G401 (cell line): ENCODE data around the gene TMEM135. TPM values are rescaled to one million over a fixed set of nuclear protein-coding genes. Genes with fewer than 3 reads are reported as not detected.
"Not testable (repeated sequence)": the region's sequence is repeated elsewhere in the genome, so short reads cannot be mapped to it uniquely, and the experiment has no call there.

ENCODE experiments used
- DNase-seq: peaks from one replicate; pipeline ENCODE4 v3.0.0-alpha.2; 2015; ENCODE audit warnings: low spot score
- in situ Hi-C: cut with HindIII; loops from 2 replicates; pipeline ENCODE4 v1.10.0; 2016; ENCODE audit warnings: low sequenced_read_pairs, mixed read lengths
- total RNA-seq: library from RNA; depleted of rRNA; stranded (reverse); fragments of >200 nt; shearing (Covaris generic); gene quantifications from 2 replicates; pipeline ENCODE4 v1.2.3, GENCODE V29; 2014

Gene TMEM135
- total RNA-seq, 1 experiment from 2014 or later, result 83.3 TPM

DNA sequence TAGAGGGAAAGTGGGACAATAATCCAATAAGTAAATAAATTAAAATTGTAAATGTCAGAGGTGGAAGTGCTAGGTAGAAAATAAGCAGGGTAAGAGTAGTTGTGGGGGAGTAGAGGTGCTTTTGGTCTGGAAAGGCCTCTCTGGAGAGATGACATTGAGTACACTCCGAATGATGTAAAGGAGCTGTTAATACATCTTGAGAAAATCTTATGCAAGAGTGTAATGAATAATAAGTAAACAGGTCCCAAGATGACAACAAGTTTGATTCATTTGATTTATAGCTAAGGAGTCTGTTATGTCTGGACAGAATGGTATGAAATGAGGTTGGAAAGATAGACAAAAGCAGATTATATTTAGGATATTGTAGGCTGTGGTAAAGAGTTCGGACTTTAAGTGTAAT lies 87.5 kb downstream of the TMEM135 start:
- no peak for DNase-seq
- in situ Hi-C loops, result no loop called here

DNA sequence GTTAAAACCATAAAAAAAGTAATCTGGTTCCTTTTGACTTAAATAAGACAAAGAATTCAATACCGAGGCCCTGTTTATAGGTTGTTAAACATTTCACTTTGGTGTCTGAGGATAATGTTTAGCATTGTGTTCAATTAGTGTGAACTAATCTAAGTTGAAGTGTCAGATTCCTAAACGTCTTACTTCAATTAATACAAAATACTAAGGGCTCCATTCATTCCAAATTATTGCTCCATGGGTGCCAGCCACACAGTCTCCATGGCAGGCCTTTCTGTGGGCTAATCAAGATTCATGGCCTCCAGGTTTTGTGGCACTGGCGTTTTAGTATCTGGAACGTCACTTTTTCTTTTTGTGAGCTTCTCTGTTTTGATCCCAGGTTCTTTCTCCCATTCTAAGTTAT lies 89.4 kb downstream of the TMEM135 start:
- no peak for DNase-seq
- in situ Hi-C loops, result no loop called here

DNA sequence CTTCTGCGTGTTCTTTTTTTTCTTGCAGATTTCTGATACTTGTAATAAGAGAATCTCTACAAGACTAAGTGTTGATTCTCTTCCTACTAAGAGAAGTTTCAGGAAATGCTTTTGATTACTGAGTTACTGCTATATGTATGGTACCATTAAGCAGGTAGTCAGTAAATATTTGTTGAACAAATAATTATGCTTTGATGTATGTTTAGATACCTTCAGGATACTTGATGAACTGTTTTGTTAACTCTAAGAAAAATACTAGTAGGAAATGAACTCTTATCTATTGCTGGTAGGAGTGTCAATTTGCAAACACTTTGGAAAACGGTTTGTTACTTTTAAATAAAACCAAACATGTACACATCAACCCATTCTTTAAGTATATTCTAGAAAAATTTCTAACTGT lies 90.6 kb downstream of the TMEM135 start:
- no peak for DNase-seq
- in situ Hi-C loops, result no loop called here

DNA sequence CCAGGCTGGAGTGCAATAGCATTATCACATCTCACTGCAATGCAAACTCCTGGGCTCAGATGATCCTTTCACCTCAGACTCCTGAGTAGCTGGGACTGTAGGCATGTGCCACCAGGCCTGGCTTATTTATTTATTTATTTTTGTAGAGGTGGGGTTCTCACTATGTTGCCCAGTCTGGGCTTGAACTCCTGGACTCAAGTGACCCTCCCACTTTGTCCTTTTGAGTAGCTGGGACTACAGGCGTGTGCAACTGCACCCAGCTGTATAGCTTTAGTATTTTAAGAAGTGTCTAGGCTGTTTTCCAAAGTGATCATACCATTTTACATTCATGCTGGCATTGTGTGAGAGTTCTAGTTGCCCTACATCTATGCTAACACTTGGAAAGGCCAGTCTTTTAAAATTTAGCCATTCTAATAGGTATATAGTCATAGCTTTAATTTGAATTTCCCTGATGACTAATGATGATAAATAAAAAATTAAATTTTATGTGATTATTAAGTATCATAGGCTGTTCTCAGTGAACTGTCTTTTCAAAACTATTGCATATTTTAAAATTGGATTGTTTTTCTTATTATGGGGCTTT lies 96.9 kb downstream of the TMEM135 start:
- in situ Hi-C loops, result no loop called here
- no peak for DNase-seq

DNA sequence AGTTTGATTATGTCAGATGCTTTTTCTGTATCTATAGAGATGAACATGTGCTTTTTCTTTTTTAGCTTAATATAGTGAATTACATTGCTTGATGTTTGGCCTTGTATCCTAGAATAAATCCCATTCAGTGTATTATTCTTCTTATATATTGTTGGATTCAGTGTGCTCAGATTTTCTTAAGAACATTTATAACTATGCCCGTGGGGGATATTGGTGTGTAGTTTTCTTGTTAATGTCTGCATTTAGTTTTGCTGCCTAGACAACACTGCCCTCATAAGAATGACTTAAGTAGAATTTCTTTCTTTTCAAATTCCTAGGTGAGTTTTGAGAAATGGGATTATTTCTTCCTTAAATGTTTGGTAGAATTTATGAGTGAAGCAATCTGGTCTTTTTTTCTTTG lies 98.5 kb downstream of the TMEM135 start:
- in situ Hi-C loops, result no loop called here
- no peak for DNase-seq

DNA sequence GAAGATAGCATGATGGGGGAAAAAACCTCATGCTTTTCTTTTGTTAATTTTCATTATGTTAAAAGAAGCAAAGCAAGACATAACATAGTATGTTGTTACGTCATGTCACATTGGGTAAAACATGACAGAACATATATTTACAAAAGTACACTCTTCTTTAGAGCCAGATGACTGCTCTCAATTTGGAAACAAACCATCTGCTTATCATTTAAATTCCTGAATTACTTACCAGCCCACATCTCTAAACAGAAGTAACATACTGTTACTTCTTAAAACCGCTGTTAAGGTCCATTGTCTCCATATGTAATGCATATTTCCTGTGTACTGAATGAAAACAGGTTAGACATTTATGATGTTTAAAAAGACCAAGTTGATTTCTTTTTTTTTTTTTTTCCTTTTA lies 100.0 kb downstream of the TMEM135 start:
- no peak for DNase-seq
- in situ Hi-C loops, result no loop called here

DNA sequence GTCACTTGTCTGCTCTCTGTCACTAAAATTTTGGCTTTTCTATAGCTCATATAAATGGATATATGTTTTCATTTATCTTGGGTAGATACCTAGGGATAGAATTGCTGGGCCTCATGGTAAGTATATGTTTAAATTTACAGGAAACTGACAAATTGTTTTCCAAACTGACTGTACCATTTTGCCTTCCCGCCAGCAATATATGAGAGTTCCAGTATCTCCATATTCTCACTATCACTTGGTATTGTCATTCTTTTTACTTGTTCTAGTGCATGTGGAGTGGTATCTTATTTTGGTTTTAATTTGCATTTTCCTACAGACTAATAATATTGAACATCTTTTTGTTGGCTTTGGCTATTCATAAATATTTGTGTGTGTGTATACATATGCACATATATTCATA lies 101.7 kb downstream of the TMEM135 start:
- no peak for DNase-seq
- in situ Hi-C loops, result no loop called here

DNA sequence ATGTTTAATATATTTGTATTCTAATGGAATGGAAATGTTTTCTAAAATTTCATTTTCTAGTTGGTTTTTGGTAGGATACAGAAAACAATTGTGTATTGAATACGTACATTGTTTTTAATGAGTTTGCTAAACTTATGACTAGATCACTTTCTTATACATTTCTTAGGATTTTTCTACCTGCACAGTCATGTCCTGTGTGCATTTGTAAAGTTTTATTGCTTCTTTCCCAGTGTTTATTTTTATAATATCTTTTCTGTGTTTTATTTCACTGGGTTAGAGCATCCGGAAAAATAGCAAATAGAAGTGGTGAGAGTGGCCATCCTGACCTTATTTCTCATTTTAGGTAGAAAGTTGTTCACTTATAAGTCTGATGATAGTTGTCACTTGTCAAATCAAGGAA lies 103.6 kb downstream of the TMEM135 start:
- in situ Hi-C loops, result no loop called here
- DNase-seq, result no peak

DNA sequence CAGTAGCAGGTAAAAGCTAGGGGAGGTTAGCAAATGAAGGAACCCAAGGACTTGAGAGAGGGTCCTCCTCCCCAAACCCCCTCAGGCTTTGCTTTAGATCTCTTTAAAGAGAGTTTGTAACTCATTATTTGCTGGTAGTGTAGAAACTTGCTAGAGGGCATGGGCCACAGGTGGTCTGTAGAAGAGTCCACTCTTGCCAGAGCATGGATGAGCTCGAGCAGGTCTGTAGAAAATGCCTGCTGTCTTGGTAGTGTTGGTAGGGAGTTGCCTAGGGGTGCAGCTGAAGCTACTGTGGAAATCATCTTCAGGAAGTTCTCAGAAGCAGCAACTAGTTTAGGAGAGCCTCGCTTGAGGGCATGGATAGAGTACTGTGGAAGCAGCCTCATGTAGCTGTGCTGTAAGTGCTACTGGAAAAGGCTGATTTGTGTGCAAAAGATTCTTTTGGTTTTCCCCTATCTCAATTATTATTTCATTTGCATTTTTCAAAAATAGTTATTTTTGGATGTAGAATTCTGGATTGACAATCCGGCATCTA lies 104.3 kb downstream of the TMEM135 start:
- DNase-seq, result no peak
- in situ Hi-C loops, result no loop called here

DNA sequence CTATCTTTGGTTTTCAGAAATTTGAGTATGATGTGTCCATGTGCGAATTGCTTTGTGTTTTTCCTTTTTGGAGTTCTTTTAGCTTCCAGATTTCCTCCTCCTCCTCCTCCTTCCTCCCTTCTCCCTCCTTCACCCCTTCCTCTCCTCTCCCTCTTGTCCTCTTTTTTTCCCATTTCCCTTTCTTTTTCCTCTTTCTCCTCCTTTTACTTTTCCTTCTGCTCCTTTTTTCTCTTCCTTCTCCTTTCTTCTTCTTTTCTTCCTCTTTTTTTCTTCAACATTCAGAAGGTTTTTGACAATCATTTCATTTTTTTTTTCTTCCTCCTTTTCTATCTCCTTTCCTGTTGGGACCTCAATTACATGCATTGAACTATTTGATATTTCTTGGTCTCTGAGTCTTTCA lies 104.9 kb downstream of the TMEM135 start:
- in situ Hi-C loops, result no loop called here
- no peak for DNase-seq

DNA sequence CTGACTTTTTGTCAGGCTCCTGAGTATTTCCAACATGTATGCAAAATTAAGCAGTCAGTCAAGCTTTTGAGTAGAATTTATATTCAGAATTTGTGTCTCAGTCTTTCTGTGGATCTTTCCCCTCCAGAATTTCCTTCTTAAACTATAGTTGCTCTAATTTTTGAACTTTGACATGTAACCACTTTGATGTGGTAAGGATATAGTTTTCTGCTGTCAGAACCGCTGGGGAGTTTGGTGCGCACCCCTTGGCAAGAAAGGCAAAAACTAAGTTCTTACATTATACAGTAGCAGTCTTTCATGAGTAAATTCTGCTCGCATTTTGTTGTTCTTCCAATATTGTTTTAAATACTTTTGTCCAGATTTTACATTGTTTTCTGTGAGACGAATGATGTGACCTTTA lies 105.9 kb downstream of the TMEM135 start:
- no peak for DNase-seq
- in situ Hi-C loops, result no loop called here

DNA sequence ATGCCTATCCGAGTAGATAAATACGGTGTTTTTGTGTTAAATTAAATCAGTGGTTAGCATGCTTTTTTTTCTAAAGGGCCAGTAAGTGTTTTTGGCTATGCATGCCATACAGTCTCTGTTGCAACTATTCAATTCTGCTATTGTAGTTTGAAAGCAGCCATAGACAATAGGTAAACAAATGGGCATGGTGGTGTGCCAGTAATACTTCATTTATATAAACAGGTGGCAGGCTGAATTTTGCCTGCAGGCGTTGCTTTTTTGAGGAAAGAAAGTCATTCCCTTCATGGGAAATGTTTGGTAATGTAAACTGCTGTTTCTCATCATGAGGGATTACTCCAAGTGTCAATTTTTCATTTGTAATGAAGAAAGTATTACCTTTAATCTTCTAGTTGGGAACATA lies 106.5 kb downstream of the TMEM135 start:
- no peak for DNase-seq
- in situ Hi-C loops, result no loop called here

DNA sequence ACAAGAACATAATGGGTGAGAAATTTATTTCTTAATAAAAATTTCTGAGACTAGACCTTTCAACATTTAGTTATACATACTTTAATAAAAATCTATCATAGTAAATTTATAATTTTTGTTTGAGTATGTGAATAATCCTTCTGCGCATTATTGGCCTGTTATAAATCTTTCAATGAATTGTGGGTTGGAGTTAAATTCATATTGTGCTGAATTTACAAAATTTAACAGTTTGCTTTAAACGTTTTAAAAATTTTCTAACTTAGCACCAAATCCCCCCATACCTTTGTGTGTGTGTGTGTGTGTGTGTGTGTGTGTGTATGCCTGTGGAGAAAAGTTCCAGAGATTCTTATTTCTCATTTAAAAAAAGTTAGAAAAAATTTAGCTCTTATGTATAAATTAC lies 111.0 kb downstream of the TMEM135 start:
- in situ Hi-C loops, result no loop called here
- DNase-seq, result no peak

DNA sequence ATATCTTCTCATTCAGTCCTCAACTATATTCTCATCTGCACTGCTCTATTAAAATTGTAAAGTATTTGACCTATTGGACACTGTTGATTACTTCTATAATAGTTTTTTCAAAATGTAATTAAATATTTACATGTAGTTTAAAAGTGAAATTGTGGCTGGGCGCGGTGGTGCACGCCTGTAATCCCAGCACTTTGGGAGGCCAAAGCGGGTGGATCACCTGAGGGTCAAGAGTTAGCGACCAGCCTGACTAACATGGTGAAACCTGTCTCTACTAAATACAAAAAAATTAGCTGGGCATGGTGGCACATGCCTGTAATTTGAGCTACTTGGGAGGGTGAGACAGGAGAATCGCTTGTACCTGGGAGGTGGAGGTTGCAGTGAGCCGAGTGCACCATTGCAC lies 112.0 kb downstream of the TMEM135 start:
- DNase-seq, in situ Hi-C loops: not testable (repeated sequence)

DNA sequence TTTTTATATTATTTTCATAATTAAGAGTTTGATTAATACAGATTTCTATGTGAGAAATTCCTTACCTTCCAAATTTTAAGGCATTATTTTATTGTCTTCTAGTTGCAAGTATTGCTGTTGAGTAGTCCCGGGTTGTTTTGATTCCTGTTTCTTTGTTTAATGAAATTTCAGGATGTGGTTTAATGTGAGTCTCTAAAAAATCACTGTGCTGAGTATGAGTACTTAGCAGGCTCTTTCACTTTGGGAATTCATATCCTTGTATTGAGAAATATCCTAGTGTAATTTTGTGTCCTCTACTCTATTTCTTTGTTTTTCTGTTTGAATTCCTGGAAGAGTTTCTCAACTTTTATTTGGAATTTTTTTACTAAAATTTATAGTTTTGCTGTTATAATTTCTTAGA lies 113.2 kb downstream of the TMEM135 start:
- in situ Hi-C loops, result no loop called here
- DNase-seq, result no peak

DNA sequence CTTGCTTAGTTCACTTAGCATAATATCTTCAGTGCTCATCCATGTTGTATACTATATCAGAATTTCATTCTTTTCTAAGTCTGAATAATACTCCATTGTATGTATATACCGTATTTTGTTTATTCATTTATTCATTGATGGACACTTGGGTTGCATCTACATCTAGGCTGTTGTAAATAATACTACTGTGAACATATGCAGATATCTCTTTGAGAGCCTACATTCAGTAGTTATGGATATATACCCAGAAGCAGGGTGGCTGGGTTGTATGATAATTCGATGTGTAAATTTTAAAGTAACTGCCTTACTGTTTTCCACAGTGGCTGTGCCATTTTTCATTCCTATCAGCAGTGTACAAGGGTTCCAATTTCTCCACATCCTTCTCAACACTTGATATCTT lies 116.5 kb downstream of the TMEM135 start:
- no peak for DNase-seq
- in situ Hi-C loops, result no loop called here

DNA sequence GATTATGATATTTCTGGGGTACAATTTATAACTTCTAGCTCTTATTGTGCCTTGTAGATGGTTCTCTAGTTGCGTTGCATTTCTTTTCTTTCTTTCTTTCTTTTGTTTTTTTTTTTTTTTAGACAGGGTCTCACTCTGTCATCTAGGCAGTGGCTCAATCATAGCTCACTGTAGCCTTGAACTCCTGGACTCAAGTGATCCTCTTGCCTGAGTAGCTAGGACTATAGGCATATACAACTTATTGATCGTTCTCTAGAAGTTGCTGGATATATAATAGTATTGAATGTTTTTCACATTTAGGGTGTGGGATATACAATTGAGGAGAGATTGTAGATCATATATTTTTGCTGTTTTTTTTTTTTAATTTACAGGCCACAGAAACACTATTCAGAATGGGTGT lies 119.2 kb downstream of the TMEM135 start:
- no peak for DNase-seq
- in situ Hi-C loops, result no loop called here

DNA sequence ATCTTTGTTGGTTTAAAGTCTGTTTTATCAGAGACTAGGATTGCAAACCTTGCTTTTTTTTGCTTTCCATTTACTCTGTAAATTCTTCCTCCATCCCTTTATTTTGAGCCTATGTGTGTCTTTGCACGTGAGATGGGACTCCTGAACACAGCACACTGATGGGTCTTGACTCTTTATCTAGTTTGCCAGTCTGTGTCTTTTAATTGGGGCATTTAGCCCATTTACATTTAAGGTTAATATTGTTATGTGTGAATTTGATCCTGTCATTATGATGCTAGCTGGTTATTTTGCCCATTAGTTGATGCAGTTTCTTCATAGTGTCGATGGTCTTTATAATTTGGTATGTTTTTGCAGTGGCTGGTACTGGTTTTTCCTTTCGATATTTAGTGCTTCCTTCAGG lies 131.3 kb downstream of the TMEM135 start:
- DNase-seq, in situ Hi-C loops: not testable (repeated sequence)

DNA sequence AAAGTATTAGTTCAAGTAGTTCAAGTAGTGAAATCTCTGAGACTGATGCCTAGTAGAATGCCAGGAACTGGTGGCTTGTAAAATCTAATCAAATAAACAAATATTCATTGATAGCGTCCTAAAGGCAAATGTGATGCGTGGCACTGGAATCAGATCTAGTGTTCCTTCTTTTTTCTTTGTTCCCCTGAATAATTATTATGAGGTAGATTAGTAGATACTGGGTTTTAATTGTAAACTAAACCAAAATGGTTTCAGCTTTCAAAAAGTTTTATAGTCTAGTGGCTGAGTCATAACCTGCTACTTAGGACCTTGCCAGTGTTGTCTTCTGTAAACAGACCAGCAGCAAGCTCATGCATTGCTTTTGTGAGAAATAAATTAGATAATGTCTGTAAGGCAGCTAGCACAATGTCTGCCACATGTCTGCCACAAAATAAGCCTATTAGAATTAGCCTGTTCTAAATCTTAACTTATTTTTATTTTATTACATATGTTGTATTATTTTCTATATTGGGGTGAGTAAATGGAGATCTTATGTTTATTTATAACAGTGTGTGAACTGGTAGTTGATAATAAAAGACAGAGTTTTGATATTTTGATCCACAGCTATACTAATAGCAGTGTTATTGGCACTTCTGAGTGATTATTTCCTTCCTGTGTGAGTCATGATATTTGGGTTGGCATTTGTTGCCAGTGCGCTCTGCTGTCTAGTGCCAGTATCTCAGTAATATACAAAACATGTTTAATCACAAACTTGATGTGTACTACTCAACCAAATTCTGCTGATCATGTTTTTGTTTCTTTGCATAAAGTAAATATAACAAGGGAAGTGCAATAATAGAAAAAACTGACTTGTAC lies 135.7 kb downstream of the TMEM135 start:
- DNase-seq, result no peak
- in situ Hi-C loops, result no loop called here

DNA sequence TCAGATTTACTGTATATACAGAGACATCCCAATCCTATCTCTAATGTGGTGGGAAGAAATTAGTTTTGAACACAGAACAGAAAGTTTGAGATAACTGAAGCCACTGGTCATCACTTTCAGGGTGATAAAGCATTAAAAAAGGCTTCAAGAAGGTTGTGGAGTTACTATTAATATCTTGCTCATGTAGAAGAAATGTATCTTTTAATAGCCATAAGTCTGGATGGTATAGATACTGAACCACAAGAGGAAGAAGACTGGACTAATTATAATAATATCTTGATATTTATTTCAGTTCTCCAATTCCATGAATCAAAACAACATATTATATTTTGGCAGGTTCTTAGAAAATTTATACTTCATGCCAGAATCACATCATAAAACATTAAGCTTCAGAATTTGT lies 137.1 kb downstream of the TMEM135 start:
- in situ Hi-C loops, result no loop called here
- DNase-seq, result no peak

DNA sequence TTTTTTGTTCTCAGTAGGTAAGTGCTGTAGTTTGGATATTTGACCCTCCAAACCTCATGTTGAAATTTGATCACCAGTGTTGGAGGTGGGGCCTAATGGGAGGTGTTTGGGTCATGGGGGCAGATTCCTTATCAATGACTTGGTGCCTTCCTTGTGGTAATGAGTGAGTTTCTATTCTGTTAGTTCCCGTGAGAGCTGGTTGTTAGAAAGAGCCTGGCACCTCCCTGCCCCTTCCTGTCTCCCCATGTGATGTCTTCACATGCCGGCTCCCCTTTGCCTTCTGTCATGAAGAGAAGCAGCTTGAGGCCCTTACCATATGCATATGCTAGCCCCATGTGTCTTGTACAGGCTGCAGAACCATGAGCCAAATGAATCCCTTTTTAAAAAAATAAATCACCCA lies 138.3 kb downstream of the TMEM135 start:
- no peak for DNase-seq
- in situ Hi-C loops, result no loop called here
